ENCODE data around the gene WWP2. TPM values are rescaled to one million over a fixed set of nuclear protein-coding genes. Genes with fewer than 3 reads are reported as not detected.
"Not testable (repeated sequence)": the region's sequence is repeated elsewhere in the genome, so short reads cannot be mapped to it uniquely, and the experiment has no call there.

WWP2 gene
- total RNA-seq, 1 donor from 2014 or later: 39.9 TPM

DNA sequence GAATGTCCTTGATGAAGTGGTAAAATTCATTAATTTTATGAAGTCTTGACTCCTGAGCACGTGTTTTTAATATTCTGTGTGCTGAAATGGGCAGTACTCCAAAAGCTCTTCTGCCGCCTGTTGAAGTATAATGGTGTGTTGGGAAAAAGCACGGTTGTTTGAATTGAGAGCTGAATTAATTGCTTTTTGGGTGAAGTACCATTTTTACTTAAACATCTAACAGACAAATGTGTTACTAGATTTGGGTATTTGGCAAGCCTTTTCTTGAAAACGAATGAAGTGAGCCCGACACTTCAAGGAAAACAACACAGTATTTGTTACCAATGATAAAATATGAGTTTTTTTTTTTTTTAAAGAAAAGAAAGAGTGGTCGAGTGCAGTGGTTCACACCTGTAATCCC lies 22.5 kb downstream of the WWP2 start:
- peaks cover 10% of the 10 kb centered on the region for H3K36me3 Mint-ChIP-seq (ENCODE audit: low read depth)
- no peak for DNase-seq (ENCODE audit: low spot score)
- no peaks in the 10 kb centered on the region for H3K4me1 Mint-ChIP-seq (ENCODE audit: low read depth)
- H3K27ac Mint-ChIP-seq (ENCODE audit: unreplicated experiment): no peak overlapping the region
- H3K4me3 Mint-ChIP-seq (ENCODE audit: unreplicated experiment): no peak overlapping the region
- H3K27me3 Mint-ChIP-seq (ENCODE audit: low read depth): no peaks in the 10 kb centered on the region
- TF ChIP-seq CTCF (IDR thresholded peaks at IDR 0.05): no peak
- no peaks in the 10 kb centered on the region for H3K9me3 Mint-ChIP-seq (ENCODE audit: low read depth)

DNA sequence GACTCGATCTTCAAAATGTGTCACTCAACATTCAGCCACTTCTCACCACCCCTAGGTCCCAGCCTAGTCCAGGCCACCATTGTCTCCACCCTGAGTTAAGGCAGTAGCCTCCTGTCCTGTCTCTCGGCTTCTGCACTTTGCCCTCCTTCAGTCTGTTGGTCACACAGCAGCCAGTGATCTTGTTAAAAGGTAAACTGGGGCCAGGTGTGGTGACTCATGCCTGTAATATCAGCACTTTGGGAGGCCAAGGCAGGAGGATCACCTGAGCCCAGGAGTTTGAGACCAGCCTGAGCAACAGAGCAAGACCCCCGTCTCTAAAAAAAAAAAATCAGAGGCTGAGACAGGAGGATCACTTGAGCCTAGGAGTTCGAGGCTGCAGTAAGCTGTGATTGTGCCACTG lies 25.8 kb downstream of the WWP2 start:
- DNase-seq (ENCODE audit: low spot score): no peak
- Mint-ChIP-seq H3K9me3 (ENCODE audit: low read depth) (no peaks in the 10 kb centered on the region), H3K36me3 (ENCODE audit: low read depth) (peaks cover 10% of the 10 kb centered on the region), H3K4me3 (ENCODE audit: unreplicated experiment) (no peak overlapping the region), H3K4me1 (ENCODE audit: low read depth) (no peaks in the 10 kb centered on the region), H3K27me3 (ENCODE audit: low read depth) (no peaks in the 10 kb centered on the region), H3K27ac (ENCODE audit: unreplicated experiment) (no peak overlapping the region)
- TF ChIP-seq CTCF (IDR thresholded peaks at IDR 0.05): no peak

GRCh38 chr16:69791391-69791847 lies 29.3 kb downstream of the WWP2 start:
- H3K27ac Mint-ChIP-seq (ENCODE audit: unreplicated experiment); H3K4me3 Mint-ChIP-seq (ENCODE audit: unreplicated experiment); DNase-seq (ENCODE audit: low spot score); H3K27me3 Mint-ChIP-seq (ENCODE audit: low read depth); H3K9me3 Mint-ChIP-seq (ENCODE audit: low read depth); H3K4me1 Mint-ChIP-seq (ENCODE audit: low read depth): not testable (repeated sequence)
- H3K36me3 Mint-ChIP-seq (ENCODE audit: low read depth): peaks cover 10% of the 10 kb centered on the region

DNA sequence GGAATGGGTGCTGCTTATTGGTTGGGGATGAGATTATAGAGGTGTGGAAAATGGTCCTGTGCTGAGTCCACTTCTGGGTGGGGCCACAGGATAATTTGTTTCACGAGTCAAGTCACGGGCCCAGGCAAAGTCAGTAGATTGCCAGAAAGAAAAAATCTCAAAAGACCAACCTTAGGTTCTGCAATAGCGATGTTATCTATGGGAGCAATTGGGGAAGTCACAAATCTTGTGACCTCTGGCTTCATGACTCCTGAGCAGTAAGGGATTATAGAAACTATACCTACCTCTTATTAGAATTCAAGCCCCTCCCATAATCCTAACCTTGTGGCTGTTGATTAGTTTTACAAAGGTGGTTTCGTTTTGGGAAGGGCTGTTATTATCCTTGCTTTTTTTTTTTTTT lies 31.4 kb downstream of the WWP2 start:
- Mint-ChIP-seq H3K4me3 (ENCODE audit: unreplicated experiment) (no peak overlapping the region), H3K27ac (ENCODE audit: unreplicated experiment) (no peak overlapping the region), H3K4me1 (ENCODE audit: low read depth) (peaks cover 6% of the 10 kb centered on the region), H3K27me3 (ENCODE audit: low read depth) (no peaks in the 10 kb centered on the region), H3K36me3 (ENCODE audit: low read depth) (peaks cover 1% of the 10 kb centered on the region), H3K9me3 (ENCODE audit: low read depth) (no peaks in the 10 kb centered on the region)
- DNase-seq (ENCODE audit: low spot score): no peak
- no peak for TF ChIP-seq CTCF (IDR thresholded peaks at IDR 0.05)

- peaks cover 12% of the 10 kb centered on the region for H3K4me1 Mint-ChIP-seq (ENCODE audit: low read depth)
- no peak overlapping the region for H3K4me3 Mint-ChIP-seq (ENCODE audit: unreplicated experiment)
- TF ChIP-seq CTCF (IDR thresholded peaks at IDR 0.05): no peak
- no peaks in the 10 kb centered on the region for H3K9me3 Mint-ChIP-seq (ENCODE audit: low read depth)
- peak overlapping the region; percentile 8 for H3K27ac Mint-ChIP-seq (ENCODE audit: unreplicated experiment)
- DNase-seq (ENCODE audit: low spot score): no peak
- H3K36me3 Mint-ChIP-seq (ENCODE audit: low read depth): no peaks in the 10 kb centered on the region
- H3K27me3 Mint-ChIP-seq (ENCODE audit: low read depth): no peaks in the 10 kb centered on the region
These were observed 32.4 kb downstream of the WWP2 start for GRCh38 chr16:69794486-69794885.

DNA sequence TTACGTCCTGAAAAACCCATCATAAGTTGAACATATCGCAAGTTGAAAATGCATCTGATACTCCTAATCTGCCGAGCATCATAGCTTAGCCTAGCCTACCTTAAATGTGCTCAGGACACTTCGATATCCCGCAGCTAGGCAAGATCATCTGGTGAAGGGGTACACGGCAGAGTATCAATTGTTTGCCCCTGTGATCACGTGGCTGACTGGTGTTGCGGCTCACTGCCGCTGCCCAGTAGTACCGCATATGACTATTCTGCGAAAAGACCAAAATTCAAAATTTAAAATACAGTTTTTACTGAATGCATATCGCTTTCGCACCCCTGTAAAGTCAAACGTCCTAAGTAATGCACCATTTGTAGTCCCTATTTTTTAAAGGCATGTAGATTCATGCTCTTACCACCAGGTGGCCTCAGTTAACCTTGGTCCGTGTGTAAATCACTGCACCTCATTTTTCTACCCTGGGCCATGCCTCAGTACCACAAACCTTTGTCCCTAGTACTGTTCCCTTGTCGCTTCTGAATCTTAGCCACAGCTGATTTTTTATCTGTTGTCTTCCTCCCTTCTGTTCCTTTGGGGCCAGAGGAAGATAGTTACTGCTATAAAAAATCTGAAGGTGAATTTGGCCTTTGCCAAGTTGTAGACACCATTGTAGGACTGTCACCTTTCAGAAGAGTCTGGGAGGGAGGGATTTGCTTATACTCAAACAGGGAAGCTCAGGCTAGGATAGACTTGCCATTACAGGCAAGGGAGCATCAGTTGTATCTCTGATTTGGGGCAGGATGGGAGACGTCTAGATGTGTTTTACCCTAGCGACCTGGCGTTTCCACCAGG lies 34.4 kb downstream of the WWP2 start:
- H3K4me3 Mint-ChIP-seq (ENCODE audit: unreplicated experiment): no peak overlapping the region
- no peaks in the 10 kb centered on the region for H3K36me3 Mint-ChIP-seq (ENCODE audit: low read depth)
- TF ChIP-seq CTCF (IDR thresholded peaks at IDR 0.05): peak; percentile 93
- H3K27ac Mint-ChIP-seq (ENCODE audit: unreplicated experiment): no peak overlapping the region
- H3K27me3 Mint-ChIP-seq (ENCODE audit: low read depth): no peaks in the 10 kb centered on the region
- H3K4me1 Mint-ChIP-seq (ENCODE audit: low read depth): peaks cover 15% of the 10 kb centered on the region
- no peaks in the 10 kb centered on the region for H3K9me3 Mint-ChIP-seq (ENCODE audit: low read depth)
- DNase-seq (ENCODE audit: low spot score): no peak

Measured in chondrocyte (in vitro differentiated cells).